Left colon (tissue), 2 donors: ENCODE results near the gene JAKMIP2. TPM values are rescaled to one million over a fixed set of nuclear protein-coding genes. Genes with fewer than 3 reads are reported as not detected.
"Not testable (repeated sequence)": the region's sequence is repeated elsewhere in the genome, so short reads cannot be mapped to it uniquely, and the experiment has no call there.

Experiments used
- ATAC-seq: fragments of 200-7000 bp; cut with Tn5 transposase; one replicate; pipeline ENCODE4 v1.9.1; 2020; ENCODE audit warnings: mild to moderate bottlenecking, moderate library complexity
- DNase-seq, 2 donors: peaks; one replicate each; pipeline ENCODE4 v3.0.0-alpha.2; 2020
- intact Hi-C, 2 donors: fragments of 100-400 bp; cut with DNase I in 1 of 2; cut with micrococcal nuclease in 1 of 2; formaldehyde crosslinking; loops; one replicate each; pipeline versions ENCODE4 v1.11.2 to v1.14.0; 2022; cut with DNase I, micrococcal nuclease
- total RNA-seq, 2 donors: library from RNA; stranded (reverse); fragmentation: NEBNext Ultra II Directional; extraction: Animal tissue kit (Norgen Biotek cat#: 25700); gene quantifications; one replicate each; pipeline ENCODE4 v1.2.1, GENCODE V29; 2021
- donor health status: DM: no; HTN: no; CAD: no.
- donor health status: DM: yes; HTN: yes; CAD: no.

JAKMIP2 gene
- total RNA-seq, 2 donors from 2014 or later, result 0.49 to 1.1 TPM

GRCh38 chr5:147555176-147555575, 227.4 kb downstream of the JAKMIP2 start:
- no peak for DNase-seq
- ATAC-seq, result no peak
- intact Hi-C loops, result loop anchor here in 1 of 2 donors (5.0 to 10.0 kb wide), 2 partner anchors 103 to 160 kb away; no protein-coding TSS in a partner anchor

GRCh38 chr5:147554261-147554817, 228.2 kb downstream of the JAKMIP2 start:
- no peak for DNase-seq
- intact Hi-C loops, result loop anchor here in 1 of 2 donors (10.0 kb wide), 1 partner anchor 160 kb away; no protein-coding TSS in a partner anchor
- no peak for ATAC-seq

- not testable (repeated sequence) for DNase-seq, ATAC-seq
- intact Hi-C loops, result loop anchor here in 1 of 2 donors (10.0 kb wide), 1 partner anchor 159 kb away; no protein-coding TSS in a partner anchor
These were observed 228.7 kb downstream of the JAKMIP2 start for GRCh38 chr5:147553817-147554216.

GRCh38 chr5:147552897-147553296, 229.6 kb downstream of the JAKMIP2 start:
- ATAC-seq (no peak), DNase-seq (no peak)
- intact Hi-C loops, result loop anchor here in 1 of 2 donors (10.0 kb wide), 1 partner anchor 158 kb away; no protein-coding TSS in a partner anchor

GRCh38 chr5:147551677-147552076, 230.9 kb downstream of the JAKMIP2 start:
- ATAC-seq (no peak), DNase-seq (no peak)
- intact Hi-C loops, result loop anchor here in 1 of 2 donors (10.0 kb wide), 1 partner anchor 157 kb away; no protein-coding TSS in a partner anchor

GRCh38 chr5:147547730-147548129, 234.8 kb downstream of the JAKMIP2 start:
- no peak for DNase-seq
- ATAC-seq, result no peak
- intact Hi-C loops, result no loop called here

- no peak for ATAC-seq
- intact Hi-C loops, result no loop called here
- no peak for DNase-seq
These were observed 238.0 kb downstream of the JAKMIP2 start for GRCh38 chr5:147544556-147544955.

- ATAC-seq, result no peak
- no peak for DNase-seq
- intact Hi-C loops, result no loop called here
These were observed 243.5 kb downstream of the JAKMIP2 start for GRCh38 chr5:147539053-147539452.

GRCh38 chr5:147538236-147538635, 244.3 kb downstream of the JAKMIP2 start:
- DNase-seq (no peak), ATAC-seq (no peak)
- intact Hi-C loops, result no loop called here

Other genes with a start within 250 kb of the JAKMIP2 start
- 100 to 1,000 TPM; 275 to 368 TPM for gene SPINK1, start 48.9 kb upstream of the JAKMIP2 start, total RNA-seq
- not detected for gene SCGB3A2, start 96.0 kb upstream of the JAKMIP2 start, total RNA-seq
- not detected for gene C5orf46, start 123.8 kb upstream of the JAKMIP2 start, total RNA-seq